ENCODE results near the gene SPATA20.

Gene SPATA20

GRCh38 chr17:50548831-50549230 lies 1.9 kb downstream of the SPATA20 start:
- Histone ChIP-seq H3K36me3 (ENCODE audit: insufficient read depth, low read length) (no peaks in the 10 kb centered on the region), H3K4me1 (ENCODE audit: insufficient read depth, low read length) (peaks cover 18% of the 10 kb centered on the region), H3K4me2 (ENCODE audit: insufficient read depth, low read length) (no peak overlapping the region), H3K9ac (ENCODE audit: low read depth, low read length) (no peak overlapping the region), H3K9me3 (ENCODE audit: insufficient read depth, low read length, severe bottlenecking) (no peaks in the 10 kb centered on the region), H3K4me3 (ENCODE audit: low read depth in 1 of 2, low read length in 2 of 2) (no peak overlapping the region), H3K79me2 (ENCODE audit: insufficient read depth, low read length) (no peaks in the 10 kb centered on the region), H3K27ac (ENCODE audit: low read length) (no peak overlapping the region), H2AFZ (ENCODE audit: low read depth, low read length) (no peak overlapping the region), H3K27me3 (ENCODE audit: insufficient read depth, low read length, poor library complexity) (no peaks in the 10 kb centered on the region), H4K20me1 (ENCODE audit: insufficient read depth, low read length) (no peaks in the 10 kb centered on the region)
- DNase-seq (no peak), ATAC-seq (ENCODE audit: insufficient read depth, low read depth) (no peak)
- TF ChIP-seq CTCF (IDR thresholded peaks at IDR 0.05; ENCODE audit: borderline replicate concordance, extremely low read depth, low read length, poor library complexity, severe bottlenecking) (no peak), EZH2 (IDR thresholded peaks at IDR 0.05; ENCODE audit: borderline replicate concordance, low read depth, low read length, severe bottlenecking) (no peak)

- DNase-seq = no peak
- Histone ChIP-seq H3K4me3 (ENCODE audit: low read depth in 1 of 2, low read length in 2 of 2) (no peak overlapping the region), H3K27ac (ENCODE audit: low read length) (no peak overlapping the region), H4K20me1 (ENCODE audit: insufficient read depth, low read length) (no peaks in the 10 kb centered on the region), H3K36me3 (ENCODE audit: insufficient read depth, low read length) (no peaks in the 10 kb centered on the region), H3K9ac (ENCODE audit: low read depth, low read length) (no peak overlapping the region), H3K27me3 (ENCODE audit: insufficient read depth, low read length, poor library complexity) (no peaks in the 10 kb centered on the region), H3K9me3 (ENCODE audit: insufficient read depth, low read length, severe bottlenecking) (no peaks in the 10 kb centered on the region), H3K4me1 (ENCODE audit: insufficient read depth, low read length) (peaks cover 18% of the 10 kb centered on the region), H3K79me2 (ENCODE audit: insufficient read depth, low read length) (no peaks in the 10 kb centered on the region), H2AFZ (ENCODE audit: low read depth, low read length) (no peak overlapping the region), H3K4me2 (ENCODE audit: insufficient read depth, low read length) (no peak overlapping the region)
- no peak for TF ChIP-seq CTCF (IDR thresholded peaks at IDR 0.05; ENCODE audit: borderline replicate concordance, extremely low read depth, low read length, poor library complexity, severe bottlenecking)
- TF ChIP-seq EZH2 (IDR thresholded peaks at IDR 0.05; ENCODE audit: borderline replicate concordance, low read depth, low read length, severe bottlenecking) = no peak
- no peak for ATAC-seq (ENCODE audit: insufficient read depth, low read depth)
Measured at GRCh38 chr17:50549256-50549941, 2.4 kb downstream of the SPATA20 start.

- Histone ChIP-seq H3K36me3 (ENCODE audit: insufficient read depth, low read length) (no peaks in the 10 kb centered on the region), H3K4me2 (ENCODE audit: insufficient read depth, low read length) (no peak overlapping the region), H3K4me1 (ENCODE audit: insufficient read depth, low read length) (peaks cover 18% of the 10 kb centered on the region), H4K20me1 (ENCODE audit: insufficient read depth, low read length) (no peaks in the 10 kb centered on the region), H3K27me3 (ENCODE audit: insufficient read depth, low read length, poor library complexity) (no peaks in the 10 kb centered on the region), H3K4me3 (ENCODE audit: low read depth in 1 of 2, low read length in 2 of 2) (no peak overlapping the region), H3K27ac (ENCODE audit: low read length) (no peak overlapping the region), H3K9me3 (ENCODE audit: insufficient read depth, low read length, severe bottlenecking) (no peaks in the 10 kb centered on the region), H2AFZ (ENCODE audit: low read depth, low read length) (no peak overlapping the region), H3K79me2 (ENCODE audit: insufficient read depth, low read length) (no peaks in the 10 kb centered on the region), H3K9ac (ENCODE audit: low read depth, low read length) (no peak overlapping the region)
- ATAC-seq (ENCODE audit: insufficient read depth, low read depth) (no peak), DNase-seq (no peak)
- TF ChIP-seq CTCF (IDR thresholded peaks at IDR 0.05; ENCODE audit: borderline replicate concordance, extremely low read depth, low read length, poor library complexity, severe bottlenecking) (no peak), EZH2 (IDR thresholded peaks at IDR 0.05; ENCODE audit: borderline replicate concordance, low read depth, low read length, severe bottlenecking) (no peak)
Measured at GRCh38 chr17:50549969-50550368, 3.0 kb downstream of the SPATA20 start.
